Measurements from ENCODE around the gene TTC33.

TTC33 gene

GRCh38 chr5:40495237-40495635, 260.5 kb downstream of the TTC33 start:
- no peaks in the 10 kb centered on the region for H3K36me3 ChIP-seq (ENCODE audit: insufficient read depth, insufficient read length, low read length)
- H3K9me3 ChIP-seq (ENCODE audit: insufficient read depth, low read length) = no peaks in the 10 kb centered on the region
- DNase-seq (ENCODE audit: low read depth, low spot score) = no peak
- no peaks in the 10 kb centered on the region for H3K27me3 ChIP-seq (ENCODE audit: insufficient read depth, insufficient read length)
- no peak for TF ChIP-seq YY1 (IDR thresholded peaks at IDR 0.05; ENCODE audit: insufficient read depth, insufficient read length)
- no peak for TF ChIP-seq ZNF274 (IDR thresholded peaks at IDR 0.05; ENCODE audit: low read depth, low read length)
- no peak for TF ChIP-seq SUZ12 (IDR thresholded peaks at IDR 0.05; ENCODE audit: extremely low read depth, insufficient read depth, insufficient read length)
- H3K9ac ChIP-seq (ENCODE audit: insufficient read length, low read depth) = no peak overlapping the region
- no peak overlapping the region for H3K4me3 ChIP-seq (ENCODE audit: insufficient read length, low read depth)
- no peaks in the 10 kb centered on the region for H3K4me1 ChIP-seq (ENCODE audit: insufficient read depth, insufficient read length)

- Histone ChIP-seq H3K9ac (ENCODE audit: insufficient read length, low read depth) (no peak overlapping the region), H3K4me3 (ENCODE audit: insufficient read length, low read depth) (no peak overlapping the region), H3K36me3 (ENCODE audit: insufficient read depth, insufficient read length, low read length) (no peaks in the 10 kb centered on the region), H3K27me3 (ENCODE audit: insufficient read depth, insufficient read length) (no peaks in the 10 kb centered on the region), H3K4me1 (ENCODE audit: insufficient read depth, insufficient read length) (no peaks in the 10 kb centered on the region), H3K9me3 (ENCODE audit: insufficient read depth, low read length) (no peaks in the 10 kb centered on the region)
- TF ChIP-seq YY1 (IDR thresholded peaks at IDR 0.05; ENCODE audit: insufficient read depth, insufficient read length) = no peak
- no peak for TF ChIP-seq SUZ12 (IDR thresholded peaks at IDR 0.05; ENCODE audit: extremely low read depth, insufficient read depth, insufficient read length)
- no peak for DNase-seq (ENCODE audit: low read depth, low spot score)
Observed at GRCh38 chr5:40494631-40495236, 261.0 kb downstream of the TTC33 start.

- no peaks in the 10 kb centered on the region for H3K4me1 ChIP-seq (ENCODE audit: insufficient read depth, insufficient read length)
- no peak overlapping the region for H3K4me3 ChIP-seq (ENCODE audit: insufficient read length, low read depth)
- no peaks in the 10 kb centered on the region for H3K36me3 ChIP-seq (ENCODE audit: insufficient read depth, insufficient read length, low read length)
- no peaks in the 10 kb centered on the region for H3K27me3 ChIP-seq (ENCODE audit: insufficient read depth, insufficient read length)
- DNase-seq (ENCODE audit: low read depth, low spot score) = no peak
- no peak overlapping the region for H3K9ac ChIP-seq (ENCODE audit: insufficient read length, low read depth)
- TF ChIP-seq ZNF274 (IDR thresholded peaks at IDR 0.05; ENCODE audit: low read depth, low read length) = no peak
- TF ChIP-seq YY1 (IDR thresholded peaks at IDR 0.05; ENCODE audit: insufficient read depth, insufficient read length) = no peak
- no peak for TF ChIP-seq SUZ12 (IDR thresholded peaks at IDR 0.05; ENCODE audit: extremely low read depth, insufficient read depth, insufficient read length)
- H3K9me3 ChIP-seq (ENCODE audit: insufficient read depth, low read length) = no peaks in the 10 kb centered on the region
Observed at GRCh38 chr5:40492056-40492455, 263.7 kb downstream of the TTC33 start.

- no peak overlapping the region for H3K4me3 ChIP-seq (ENCODE audit: insufficient read length, low read depth)
- no peak for DNase-seq (ENCODE audit: low read depth, low spot score)
- TF ChIP-seq YY1 (IDR thresholded peaks at IDR 0.05; ENCODE audit: insufficient read depth, insufficient read length) (no peak), SUZ12 (IDR thresholded peaks at IDR 0.05; ENCODE audit: extremely low read depth, insufficient read depth, insufficient read length) (no peak), ZNF274 (IDR thresholded peaks at IDR 0.05; ENCODE audit: low read depth, low read length) (no peak)
Observed at GRCh38 chr5:40491644-40492043, 264.1 kb downstream of the TTC33 start.

GRCh38 chr5:40490464-40491111, 265.2 kb downstream of the TTC33 start:
- no peak for DNase-seq (ENCODE audit: low read depth, low spot score)
- Histone ChIP-seq H3K9ac (ENCODE audit: insufficient read length, low read depth) (no peak overlapping the region), H3K4me1 (ENCODE audit: insufficient read depth, insufficient read length) (no peaks in the 10 kb centered on the region), H3K36me3 (ENCODE audit: insufficient read depth, insufficient read length, low read length) (no peaks in the 10 kb centered on the region), H3K27me3 (ENCODE audit: insufficient read depth, insufficient read length) (no peaks in the 10 kb centered on the region), H3K9me3 (ENCODE audit: insufficient read depth, low read length) (no peaks in the 10 kb centered on the region), H3K4me3 (ENCODE audit: insufficient read length, low read depth) (no peak overlapping the region)
- TF ChIP-seq ZNF274 (IDR thresholded peaks at IDR 0.05; ENCODE audit: low read depth, low read length) (no peak), YY1 (IDR thresholded peaks at IDR 0.05; ENCODE audit: insufficient read depth, insufficient read length) (no peak), SUZ12 (IDR thresholded peaks at IDR 0.05; ENCODE audit: extremely low read depth, insufficient read depth, insufficient read length) (no peak)

More at GRCh38 chr5:40491644-40492043, 264.1 kb downstream of the TTC33 start:
- no peaks in the 10 kb centered on the region for H3K9me3 ChIP-seq (ENCODE audit: insufficient read depth, low read length)
- no peaks in the 10 kb centered on the region for H3K4me1 ChIP-seq (ENCODE audit: insufficient read depth, insufficient read length)
- no peaks in the 10 kb centered on the region for H3K27me3 ChIP-seq (ENCODE audit: insufficient read depth, insufficient read length)
- H3K36me3 ChIP-seq (ENCODE audit: insufficient read depth, insufficient read length, low read length) = no peaks in the 10 kb centered on the region
- no peak overlapping the region for H3K9ac ChIP-seq (ENCODE audit: insufficient read length, low read depth)

GRCh38 chr5:40489421-40489820, 266.3 kb downstream of the TTC33 start:
- DNase-seq (ENCODE audit: low read depth, low spot score) = no peak
- Histone ChIP-seq H3K9me3 (ENCODE audit: insufficient read depth, low read length) (no peaks in the 10 kb centered on the region), H3K4me1 (ENCODE audit: insufficient read depth, insufficient read length) (no peaks in the 10 kb centered on the region), H3K27me3 (ENCODE audit: insufficient read depth, insufficient read length) (no peaks in the 10 kb centered on the region), H3K9ac (ENCODE audit: insufficient read length, low read depth) (no peak overlapping the region), H3K4me3 (ENCODE audit: insufficient read length, low read depth) (no peak overlapping the region), H3K36me3 (ENCODE audit: insufficient read depth, insufficient read length, low read length) (no peaks in the 10 kb centered on the region)
- no peak for TF ChIP-seq ZNF274 (IDR thresholded peaks at IDR 0.05; ENCODE audit: low read depth, low read length)
- no peak for TF ChIP-seq YY1 (IDR thresholded peaks at IDR 0.05; ENCODE audit: insufficient read depth, insufficient read length)
- no peak for TF ChIP-seq SUZ12 (IDR thresholded peaks at IDR 0.05; ENCODE audit: extremely low read depth, insufficient read depth, insufficient read length)

- Histone ChIP-seq H3K36me3 (ENCODE audit: insufficient read depth, insufficient read length, low read length) (no peaks in the 10 kb centered on the region), H3K9me3 (ENCODE audit: insufficient read depth, low read length) (no peaks in the 10 kb centered on the region), H3K9ac (ENCODE audit: insufficient read length, low read depth) (no peak overlapping the region), H3K4me1 (ENCODE audit: insufficient read depth, insufficient read length) (no peaks in the 10 kb centered on the region), H3K4me3 (ENCODE audit: insufficient read length, low read depth) (no peak overlapping the region), H3K27me3 (ENCODE audit: insufficient read depth, insufficient read length) (no peaks in the 10 kb centered on the region)
- DNase-seq (ENCODE audit: low read depth, low spot score) = no peak
- TF ChIP-seq SUZ12 (IDR thresholded peaks at IDR 0.05; ENCODE audit: extremely low read depth, insufficient read depth, insufficient read length) = no peak
- TF ChIP-seq YY1 (IDR thresholded peaks at IDR 0.05; ENCODE audit: insufficient read depth, insufficient read length) = no peak
Observed at GRCh38 chr5:40486437-40487275, 269.1 kb downstream of the TTC33 start.

Data from NT2/D1 (cell line).